Parathyroid adenoma (tissue), 2 donors: Measurements from ENCODE around the gene VPS35.

Experiments used
- H2AFZ ChIP-seq: fragments of 300-600 bp; sonication (generic); one replicate; pipeline ENCODE4 v1.7.0; 2017; ENCODE audit warnings: antibody characterized with exemption, mild to moderate bottlenecking
- H3K27ac ChIP-seq: fragments of 300-600 bp; sonication (generic); one replicate; pipeline ENCODE4 v1.7.0; 2017
- H3K27me3 ChIP-seq: fragments of 300-600 bp; sonication (generic); one replicate; pipeline ENCODE4 v1.7.0; 2017; ENCODE audit warnings: low read length; ENCODE audit not compliant: control insufficient read depth, insufficient read depth
- H3K36me3 ChIP-seq: fragments of 300-600 bp; sonication (generic); one replicate; pipeline ENCODE4 v1.7.0; 2017; ENCODE audit warnings: low read length; ENCODE audit not compliant: control insufficient read depth, insufficient read depth
- H3K4me1 ChIP-seq: fragments of 300-600 bp; sonication (generic); one replicate; pipeline ENCODE4 v1.7.0; 2017; ENCODE audit warnings: control low read depth
- H3K4me2 ChIP-seq: fragments of 300-600 bp; sonication (generic); one replicate; pipeline ENCODE4 v1.7.0; 2017; ENCODE audit warnings: low read length
- H3K4me3 ChIP-seq: fragments of 300-600 bp; sonication (generic); one replicate; pipeline ENCODE4 v1.7.0; 2017; ENCODE audit warnings: low read depth, low read length
- H3K79me2 ChIP-seq: fragments of 300-600 bp; sonication (generic); one replicate; pipeline ENCODE4 v1.7.0; 2017; ENCODE audit warnings: control low read depth
- H3K9ac ChIP-seq: fragments of 300-600 bp; sonication (generic); one replicate; pipeline ENCODE4 v1.7.0; 2017; ENCODE audit warnings: mild to moderate bottlenecking
- H3K9me3 ChIP-seq: fragments of 300-600 bp; sonication (generic); one replicate; pipeline ENCODE4 v1.7.0; 2017; ENCODE audit warnings: low read length; ENCODE audit not compliant: control insufficient read depth
- TF ChIP-seq, protein P1 (sequence below): fragments of 300-600 bp; sonication (generic); IDR thresholded peaks from one replicate; pipeline ENCODE4 v1.7.0; 2017; ENCODE audit warnings: antibody characterized with exemption, mild to moderate bottlenecking
- donor health status: primary hyperparathyroidism.

The VPS35 gene

DNA sequence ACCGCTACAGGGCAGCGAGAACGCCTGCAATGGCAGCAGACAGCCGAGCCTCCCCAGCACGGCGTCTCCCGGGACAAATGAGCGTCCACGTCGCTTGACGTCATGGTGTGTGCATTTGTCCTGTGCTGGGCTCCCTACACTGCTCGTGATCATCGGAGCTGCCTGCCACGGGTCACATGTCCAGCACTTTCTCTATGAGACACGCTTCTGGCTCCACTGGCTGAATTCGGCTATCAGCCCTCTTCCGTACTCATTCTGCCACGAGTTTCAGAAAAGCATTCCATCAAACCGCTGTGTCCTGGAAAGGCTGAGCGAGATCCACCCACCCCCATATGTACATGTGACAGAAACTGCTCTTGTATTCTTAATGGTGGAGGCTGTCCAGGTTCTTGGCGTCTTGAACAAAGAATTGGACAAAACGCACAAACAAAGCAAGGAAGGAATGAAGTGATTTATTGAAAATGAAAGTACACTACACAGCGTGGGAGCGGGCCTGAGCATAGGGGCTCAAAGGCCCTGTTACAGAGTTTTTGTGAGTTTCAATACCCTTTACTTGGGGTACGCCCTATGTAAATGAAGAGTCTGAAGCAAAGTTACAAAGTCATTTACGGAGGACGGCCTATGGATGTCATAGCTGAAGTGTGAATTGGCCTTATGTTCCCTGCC lies 39.3 kb downstream of the VPS35 start:
- Histone ChIP-seq H3K4me3 (no peak overlapping the region), H3K27ac (no peak overlapping the region), H3K36me3 (no peaks in the 10 kb centered on the region), H3K79me2 (no peaks in the 10 kb centered on the region), H3K27me3 (no peaks in the 10 kb centered on the region), H3K4me1 (no peaks in the 10 kb centered on the region), H3K4me2 (no peak overlapping the region), H2AFZ (no peak overlapping the region), H3K9ac (no peak overlapping the region), H3K9me3 (no peaks in the 10 kb centered on the region)
- TF ChIP-seq, protein P1, sequence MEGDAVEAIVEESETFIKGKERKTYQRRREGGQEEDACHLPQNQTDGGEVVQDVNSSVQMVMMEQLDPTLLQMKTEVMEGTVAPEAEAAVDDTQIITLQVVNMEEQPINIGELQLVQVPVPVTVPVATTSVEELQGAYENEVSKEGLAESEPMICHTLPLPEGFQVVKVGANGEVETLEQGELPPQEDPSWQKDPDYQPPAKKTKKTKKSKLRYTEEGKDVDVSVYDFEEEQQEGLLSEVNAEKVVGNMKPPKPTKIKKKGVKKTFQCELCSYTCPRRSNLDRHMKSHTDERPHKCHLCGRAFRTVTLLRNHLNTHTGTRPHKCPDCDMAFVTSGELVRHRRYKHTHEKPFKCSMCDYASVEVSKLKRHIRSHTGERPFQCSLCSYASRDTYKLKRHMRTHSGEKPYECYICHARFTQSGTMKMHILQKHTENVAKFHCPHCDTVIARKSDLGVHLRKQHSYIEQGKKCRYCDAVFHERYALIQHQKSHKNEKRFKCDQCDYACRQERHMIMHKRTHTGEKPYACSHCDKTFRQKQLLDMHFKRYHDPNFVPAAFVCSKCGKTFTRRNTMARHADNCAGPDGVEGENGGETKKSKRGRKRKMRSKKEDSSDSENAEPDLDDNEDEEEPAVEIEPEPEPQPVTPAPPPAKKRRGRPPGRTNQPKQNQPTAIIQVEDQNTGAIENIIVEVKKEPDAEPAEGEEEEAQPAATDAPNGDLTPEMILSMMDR: no peak

DNA sequence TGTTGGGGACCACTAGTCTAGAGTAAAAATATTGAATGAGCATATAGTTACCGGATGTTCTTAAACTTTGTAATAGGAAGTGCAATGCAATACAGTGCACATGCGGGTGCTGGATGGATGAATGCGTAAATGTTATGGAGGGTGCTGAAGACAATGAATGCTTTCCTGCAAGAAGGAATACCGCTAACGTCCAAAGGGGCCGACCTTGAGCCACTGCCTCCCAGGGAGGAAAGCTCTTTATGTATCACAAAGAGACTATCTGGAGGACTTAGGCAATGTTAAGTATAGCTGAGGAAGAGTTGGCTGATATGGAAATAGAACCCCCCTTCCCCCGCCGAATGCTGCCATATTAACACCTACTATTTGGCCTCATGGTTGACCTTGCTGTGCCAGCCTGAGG lies 40.3 kb downstream of the VPS35 start:
- no peaks in the 10 kb centered on the region for H3K79me2 ChIP-seq
- TF ChIP-seq, protein P1: no peak
- H3K9me3 ChIP-seq: no peaks in the 10 kb centered on the region
- H3K4me1 ChIP-seq: no peaks in the 10 kb centered on the region
- H3K4me2 ChIP-seq: no peak overlapping the region
- no peak overlapping the region for H3K9ac ChIP-seq
- no peak overlapping the region for H3K27ac ChIP-seq
- no peaks in the 10 kb centered on the region for H3K36me3 ChIP-seq
- no peak overlapping the region for H3K4me3 ChIP-seq
- H2AFZ ChIP-seq: no peak overlapping the region
- H3K27me3 ChIP-seq: no peaks in the 10 kb centered on the region

DNA sequence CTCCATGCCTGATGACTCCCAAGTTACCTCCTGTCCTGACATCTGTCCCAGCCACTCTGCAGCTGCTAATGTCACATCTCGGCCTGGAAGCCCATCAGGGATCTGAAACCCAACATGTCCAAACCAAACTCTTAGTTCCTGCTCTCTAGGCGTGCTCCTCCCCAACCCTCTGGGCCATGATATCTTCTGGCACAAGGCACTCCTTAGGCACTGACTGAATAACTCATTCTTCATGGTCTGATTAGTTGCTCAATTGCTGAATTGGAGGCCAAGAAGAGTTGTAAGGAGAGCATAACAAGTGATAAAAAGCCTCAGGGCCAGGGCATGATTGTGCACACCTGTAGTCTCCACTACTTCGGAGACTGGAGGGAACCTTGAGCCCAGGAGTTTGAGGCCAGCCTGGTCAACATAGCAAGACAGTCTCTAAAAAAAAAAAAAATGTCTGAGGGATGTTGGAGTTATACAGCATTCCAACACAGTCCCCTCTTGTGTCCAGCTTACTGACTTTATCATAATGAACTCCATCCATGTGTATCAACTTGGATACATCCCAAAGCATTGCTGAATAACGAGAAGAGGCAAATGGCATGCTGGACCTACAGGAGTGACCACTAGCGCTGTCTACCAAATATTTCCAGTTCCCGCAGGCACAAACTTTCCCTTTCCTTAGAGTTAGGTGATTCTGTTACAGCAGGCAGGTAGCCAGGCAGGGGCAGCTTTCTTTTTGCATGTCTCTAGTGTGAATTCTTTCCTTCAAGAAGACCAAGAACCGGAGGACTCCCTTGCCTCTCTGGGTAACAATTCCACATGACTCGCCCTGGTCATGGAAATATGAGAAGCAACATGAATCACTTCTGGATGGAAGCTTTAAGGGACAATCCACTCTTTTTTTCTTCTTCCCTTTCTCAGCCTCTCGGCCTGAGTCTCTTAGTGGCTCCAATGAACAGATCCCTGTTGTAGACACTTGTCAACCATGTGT lies 49.7 kb downstream of the VPS35 start:
- Histone ChIP-seq H3K79me2 (no peaks in the 10 kb centered on the region), H3K4me1 (no peaks in the 10 kb centered on the region), H3K36me3 (no peaks in the 10 kb centered on the region), H3K27ac (no peak overlapping the region), H3K4me2 (no peak overlapping the region), H3K27me3 (no peaks in the 10 kb centered on the region), H3K4me3 (no peak overlapping the region), H2AFZ (no peak overlapping the region), H3K9me3 (no peaks in the 10 kb centered on the region), H3K9ac (no peak overlapping the region)
- TF ChIP-seq, protein P1: no peak

DNA sequence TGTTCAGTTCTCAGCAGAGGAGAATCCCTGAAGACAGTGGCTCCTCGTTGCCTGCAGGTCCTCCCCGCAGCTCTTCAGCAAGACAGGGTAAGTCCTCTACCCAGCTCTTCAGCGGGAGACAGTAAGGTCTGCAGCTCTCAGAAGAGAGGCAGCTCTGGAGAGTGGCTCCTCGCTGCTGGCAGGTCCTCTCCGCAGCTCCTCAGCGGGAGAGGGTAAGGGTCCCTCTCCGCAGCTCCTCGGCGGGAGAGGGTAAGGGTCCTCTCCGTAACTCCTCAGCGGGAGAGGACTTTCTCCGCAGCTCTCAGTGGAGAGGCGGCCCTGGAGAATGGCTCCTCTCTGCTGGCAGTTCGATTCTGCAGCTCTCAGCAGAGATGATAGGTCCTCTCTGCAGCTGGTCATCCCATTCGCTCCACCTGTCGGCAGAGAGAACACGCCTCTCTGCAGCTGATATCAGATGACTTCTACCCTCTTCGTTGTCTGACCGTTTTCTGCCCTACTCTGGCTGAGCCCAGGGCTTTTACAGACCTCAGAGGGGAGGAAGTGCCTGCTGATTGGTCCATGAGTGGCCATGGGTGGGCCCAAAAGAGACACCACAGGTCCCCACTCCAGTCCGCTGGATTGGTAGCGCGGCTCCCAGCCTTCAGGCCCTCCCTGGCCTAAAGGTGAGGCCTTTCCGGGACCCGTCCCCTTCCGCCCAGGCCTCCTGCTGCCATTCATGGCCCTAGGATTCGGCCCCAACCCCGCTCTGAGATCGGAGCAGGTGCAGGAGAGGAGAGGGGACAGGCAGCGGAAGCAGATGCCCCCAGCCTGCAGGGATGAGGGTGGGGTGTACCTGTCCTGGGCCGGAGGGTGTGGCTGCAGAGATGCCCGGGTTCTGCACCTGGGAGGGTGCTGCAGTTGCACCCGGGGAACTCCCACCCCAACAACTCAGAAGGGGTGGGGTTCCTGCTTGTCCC lies 55.9 kb downstream of the VPS35 start:
- H2AFZ ChIP-seq: no peak overlapping the region
- TF ChIP-seq, protein P1: no peak
- no peaks in the 10 kb centered on the region for H3K4me1 ChIP-seq
- H3K36me3 ChIP-seq: no peaks in the 10 kb centered on the region
- no peak overlapping the region for H3K4me3 ChIP-seq
- no peak overlapping the region for H3K9ac ChIP-seq
- no peaks in the 10 kb centered on the region for H3K9me3 ChIP-seq
- H3K27me3 ChIP-seq: no peaks in the 10 kb centered on the region
- H3K79me2 ChIP-seq: no peaks in the 10 kb centered on the region
- no peak overlapping the region for H3K4me2 ChIP-seq
- no peak overlapping the region for H3K27ac ChIP-seq
